BE2C (cell line): ENCODE data around the gene CPNE8.
"Not testable (repeated sequence)": the region's sequence is repeated elsewhere in the genome, so short reads cannot be mapped to it uniquely, and the experiment has no call there.

Experiments used
- DNase-seq: peaks from one replicate; pipeline ENCODE4 v3.0.0-alpha.2; 2020
- H3K27me3 ChIP-seq: fragments of 250-450 bp; sonication (Bioruptor Pico); 2 replicates; pipeline ENCODE4 v1.5.1; 2020; ENCODE audit warnings: mild to moderate bottlenecking
- H3K36me3 ChIP-seq: fragments of 250-450 bp; sonication (Bioruptor Pico); 2 replicates; pipeline ENCODE4 v1.5.1; 2020; ENCODE audit warnings: mild to moderate bottlenecking
- H3K4me1 ChIP-seq: fragments of 250-450 bp; sonication (Bioruptor Pico); 2 replicates; pipeline ENCODE4 v1.5.1; 2020
- H3K4me3 ChIP-seq: 2 replicates; pipeline ENCODE4 v1.5.1; 2011; ENCODE audit warnings: low read depth, low read length
- H3K9me3 ChIP-seq: fragments of 250-450 bp; sonication (Bioruptor Pico); 2 replicates; pipeline ENCODE4 v1.5.1; 2020
- CTCF ChIP-seq: IDR thresholded peaks from 2 replicates; pipeline ENCODE4 v1.5.1; 2012; ENCODE audit warnings: mild to moderate bottlenecking, low read depth, low read length

Gene CPNE8

GRCh38 chr12:38759621-38760020, 145.8 kb downstream of the CPNE8 start:
- TF ChIP-seq CTCF, result no peak
- no peak for DNase-seq
- Histone ChIP-seq H3K4me1 (no peaks in the 10 kb centered on the region), H3K4me3 (no peak overlapping the region), H3K27me3 (no peaks in the 10 kb centered on the region), H3K36me3 (peaks cover 28% of the 10 kb centered on the region), H3K9me3 (no peaks in the 10 kb centered on the region)

DNA sequence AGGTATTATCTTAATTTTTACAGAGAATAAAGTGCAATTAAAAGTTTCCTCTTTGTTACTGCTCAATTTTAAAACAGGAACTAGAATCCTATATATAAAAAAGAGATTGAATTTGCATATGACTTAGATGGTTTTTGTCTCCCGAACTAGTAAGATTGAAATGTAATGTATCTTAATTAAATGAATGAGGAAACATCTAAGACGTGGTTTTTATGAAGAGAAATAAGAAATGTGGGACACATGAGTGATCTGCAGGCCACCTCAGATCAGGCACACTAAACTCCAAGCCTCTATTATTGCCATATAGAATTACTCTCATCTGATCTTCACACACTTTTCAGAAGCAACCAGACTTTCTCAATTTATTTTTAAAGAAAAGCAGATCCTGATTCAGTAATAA, 158.6 kb downstream of the CPNE8 start:
- Histone ChIP-seq H3K4me3 (no peak overlapping the region), H3K36me3 (peaks cover 11% of the 10 kb centered on the region), H3K9me3 (peaks cover 3% of the 10 kb centered on the region; the same call in 1 of the 2 replicates), H3K27me3 (no peaks in the 10 kb centered on the region), H3K4me1 (no peaks in the 10 kb centered on the region)
- DNase-seq, result no peak
- no peak for TF ChIP-seq CTCF

DNA sequence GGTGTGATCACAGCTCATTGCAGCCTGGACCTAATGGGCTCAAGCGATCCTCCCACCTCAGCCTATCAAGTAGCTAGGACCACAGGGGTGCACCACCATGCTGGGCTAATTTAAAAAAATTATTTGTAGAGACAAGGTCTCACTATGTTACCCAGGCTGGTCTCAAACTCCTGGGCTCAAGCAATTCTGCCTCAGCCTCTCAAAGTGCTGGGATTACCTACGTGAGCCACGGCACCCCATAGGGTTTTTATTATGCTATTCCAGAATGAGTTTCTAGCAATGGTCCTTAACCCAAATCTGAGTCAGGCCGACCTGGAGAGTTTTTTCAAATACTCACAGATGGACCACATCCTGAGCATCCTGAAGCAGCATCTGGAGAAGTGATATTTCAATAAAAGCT, 159.8 kb downstream of the CPNE8 start:
- Histone ChIP-seq H3K27me3 (no peaks in the 10 kb centered on the region), H3K36me3 (peaks cover 9% of the 10 kb centered on the region), H3K4me3 (no peak overlapping the region), H3K9me3 (peaks cover 3% of the 10 kb centered on the region; the same call in 1 of the 2 replicates), H3K4me1 (no peaks in the 10 kb centered on the region)
- TF ChIP-seq CTCF, result no peak
- no peak for DNase-seq

- TF ChIP-seq CTCF, result no peak
- H3K4me3 ChIP-seq, result no peak overlapping the region
- DNase-seq, result no peak
- H3K9me3 ChIP-seq, result peaks cover 3% of the 10 kb centered on the region; the same call in 1 of the 2 replicates
- H3K27me3 ChIP-seq, result no peaks in the 10 kb centered on the region
- H3K36me3 ChIP-seq, result peaks cover 2% of the 10 kb centered on the region
- H3K4me1 ChIP-seq, result no peaks in the 10 kb centered on the region
These were observed 161.3 kb downstream of the CPNE8 start for GRCh38 chr12:38744041-38744440.

GRCh38 chr12:38742496-38742895, 162.9 kb downstream of the CPNE8 start:
- H3K27me3 ChIP-seq, DNase-seq, H3K4me3 ChIP-seq, H3K4me1 ChIP-seq, H3K36me3 ChIP-seq, H3K9me3 ChIP-seq: not testable (repeated sequence)

DNA sequence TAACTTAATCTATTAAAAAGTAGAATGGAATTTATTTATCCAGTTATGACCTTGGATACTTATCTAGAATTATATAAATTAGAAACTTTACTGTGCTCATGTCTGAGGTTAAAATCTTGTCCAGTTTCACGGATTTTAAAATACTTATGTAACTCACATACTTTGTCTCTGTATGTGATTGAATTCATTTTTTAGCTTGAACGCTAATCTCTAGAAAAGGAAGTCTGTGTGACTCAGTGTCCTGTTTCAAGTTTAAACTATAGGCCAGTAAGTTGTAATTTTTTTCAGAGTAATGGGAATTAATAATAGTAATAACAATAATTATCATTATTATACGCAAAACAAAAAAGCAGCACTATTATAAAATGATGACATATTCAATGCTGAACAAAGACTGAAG, 168.6 kb downstream of the CPNE8 start:
- no peaks in the 10 kb centered on the region for H3K9me3 ChIP-seq
- no peaks in the 10 kb centered on the region; the same call in 1 of the 2 replicates for H3K4me1 ChIP-seq
- no peak overlapping the region for H3K4me3 ChIP-seq
- no peak for TF ChIP-seq CTCF
- DNase-seq, result no peak
- H3K36me3 ChIP-seq, result no peaks in the 10 kb centered on the region
- no peaks in the 10 kb centered on the region for H3K27me3 ChIP-seq

- Histone ChIP-seq H3K4me1 (peaks cover under 1% of the 10 kb centered on the region; the same call in 1 of the 2 replicates), H3K9me3 (no peaks in the 10 kb centered on the region), H3K36me3 (no peaks in the 10 kb centered on the region), H3K4me3 (no peak overlapping the region), H3K27me3 (no peaks in the 10 kb centered on the region)
- TF ChIP-seq CTCF, result no peak
- DNase-seq, result no peak
These were observed 172.6 kb downstream of the CPNE8 start for GRCh38 chr12:38732761-38733160.
